ENCODE results near the gene OSCP1.

- TF ChIP-seq CTCF (conservative IDR thresholded peaks at IDR 0.05; ENCODE audit: low read depth, low read length) (no peak), EZH2 (IDR thresholded peaks at IDR 0.05; ENCODE audit: low read length, unreplicated experiment) (no peak), EZH2phosphoT487 (IDR thresholded peaks at IDR 0.05; ENCODE audit: borderline replicate concordance, low read length) (no peak)
These were observed 9.6 kb downstream of the OSCP1 start for GRCh38 chr1:36440646-36441045.

All from PC-3 (cell line).